Neuronal stem cell (in vitro differentiated cells): ENCODE measurements around the gene DRGX.
A peak's percentile ranks its signal among the peaks of the same experiment; 100 is the strongest.

Experiments used
- DNase-seq: peaks from one replicate; pipeline ENCODE4 v3.0.0-alpha.2; 2013; ENCODE audit warnings: low spot score
- H2AFZ ChIP-seq: one replicate; pipeline ENCODE4 v1.6.1; 2013; ENCODE audit warnings: mild to moderate bottlenecking, low read length, inconsistent platforms
- H2AK5ac ChIP-seq: 2 replicates; pipeline ENCODE4 v1.6.1; 2013; ENCODE audit warnings: low read depth, mild to moderate bottlenecking, inconsistent platforms, low read length, moderate library complexity, mixed read lengths
- H2BK120ac ChIP-seq: 2 replicates; pipeline ENCODE4 v1.6.1; 2013; ENCODE audit warnings: low read depth, mild to moderate bottlenecking, inconsistent platforms, low read length, moderate library complexity, mixed read lengths
- H2BK12ac ChIP-seq: one replicate; pipeline ENCODE4 v1.6.1; 2013; ENCODE audit warnings: low read length, inconsistent platforms
- H2BK15ac ChIP-seq: 2 replicates; pipeline ENCODE4 v1.6.1; 2013; ENCODE audit warnings: mild to moderate bottlenecking, low read length, inconsistent platforms, mixed read lengths
- H2BK5ac ChIP-seq: one replicate; pipeline ENCODE4 v1.6.1; 2013; ENCODE audit warnings: inconsistent platforms, mild to moderate bottlenecking, low read length, moderate library complexity
- H3K14ac ChIP-seq: one replicate; pipeline ENCODE4 v1.6.1; 2013; ENCODE audit warnings: low read length, inconsistent platforms
- H3K18ac ChIP-seq: 2 replicates; pipeline ENCODE4 v1.6.1; 2013; ENCODE audit warnings: low read length, inconsistent platforms
- H3K23ac ChIP-seq: 2 replicates; pipeline ENCODE4 v1.6.1; 2013; ENCODE audit warnings: low read depth, mild to moderate bottlenecking, mixed read lengths, low read length, inconsistent platforms; ENCODE audit not compliant: poor library complexity
- H3K27ac ChIP-seq: replicated peaks from 3 replicates; pipeline ENCODE4 v1.5.1; 2013; ENCODE audit warnings: low read length, inconsistent platforms
- H3K27me3 ChIP-seq, 3 experiments: 2 replicates each; pipeline ENCODE4 v1.6.1; 2013; ENCODE audit warnings: low read length in 3 of 3, mild to moderate bottlenecking in 2 of 3, inconsistent platforms in 1 of 3, low read depth in 1 of 3, mixed read lengths in 1 of 3, moderate library complexity in 1 of 3; ENCODE audit not compliant: control insufficient read depth in 3 of 3, insufficient read depth in 3 of 3
- H3K36me3 ChIP-seq, 2 donors: replicated peaks in 1 of 2; 2 replicates each; pipeline ENCODE4 v1.6.1; 2013; ENCODE audit warnings: low read length in 2 of 2; ENCODE audit not compliant: control insufficient read depth in 2 of 2, insufficient read depth in 2 of 2
- H3K4ac ChIP-seq: 2 replicates; pipeline ENCODE4 v1.6.1; 2013; ENCODE audit warnings: inconsistent platforms, mild to moderate bottlenecking, low read length, moderate library complexity
- H3K4me1 ChIP-seq, 2 donors: 1 replicate in 1 of 2; 2 replicates in 1 of 2; pipeline ENCODE4 v1.6.1; 2013; ENCODE audit warnings: low read length in 2 of 2, low read depth in 1 of 2; ENCODE audit not compliant: control insufficient read depth in 2 of 2, insufficient read depth in 1 of 2
- H3K4me2 ChIP-seq: one replicate; pipeline ENCODE4 v1.6.1; 2013; ENCODE audit warnings: mild to moderate bottlenecking, low read length, inconsistent platforms; ENCODE audit not compliant: insufficient read depth, poor library complexity, severe bottlenecking
- H3K4me3 ChIP-seq, 2 donors: 2 replicates each; pipeline ENCODE4 v1.5.1; 2013; ENCODE audit warnings: low read length in 2 of 2, mild to moderate bottlenecking in 2 of 2, inconsistent platforms in 1 of 2, moderate library complexity in 1 of 2
- H3K79me1 ChIP-seq: one replicate; pipeline ENCODE4 v1.6.1; 2013; ENCODE audit warnings: low read depth, mild to moderate bottlenecking, inconsistent platforms, low read length, moderate library complexity
- H3K9ac ChIP-seq: one replicate; pipeline ENCODE4 v1.6.1; 2013; ENCODE audit warnings: mild to moderate bottlenecking, low read depth, low read length, inconsistent platforms; ENCODE audit not compliant: poor library complexity
- H3K9me3 ChIP-seq, 2 donors: replicated peaks in 1 of 2; 2 replicates each; pipeline versions ENCODE3 to v1.6.1; 2013; ENCODE audit warnings: low read length in 2 of 2, mild to moderate bottlenecking in 2 of 2, inconsistent platforms in 1 of 2, low read depth in 1 of 2, mixed read lengths in 1 of 2, moderate library complexity in 1 of 2; ENCODE audit not compliant: control insufficient read depth in 2 of 2, insufficient read depth in 1 of 2
- H4K8ac ChIP-seq: one replicate; pipeline ENCODE4 v1.6.1; 2013; ENCODE audit warnings: low read depth, mild to moderate bottlenecking, inconsistent platforms, low read length, moderate library complexity
- H4K91ac ChIP-seq: one replicate; pipeline ENCODE4 v1.6.1; 2013; ENCODE audit warnings: low read length, low read depth, mild to moderate bottlenecking, inconsistent platforms; ENCODE audit not compliant: poor library complexity
- WGBS, 2 donors: extraction: QIAGEN DNeasy Blood & Tissue Kit; methylation state at CpG; one replicate each; pipeline ENCODE4 v1.1.7; 2013; ENCODE audit warnings: missing lambda C conversion rate in 2 of 2, mixed read lengths in 1 of 2; ENCODE audit not compliant: insufficient read length in 2 of 2, insufficient replicate concordance in 1 of 2; ENCODE audit errors: extremely low coverage in 2 of 2; 5-methylcytosine and 5-hydroxymethylcytosine counted together

DRGX gene

DNA sequence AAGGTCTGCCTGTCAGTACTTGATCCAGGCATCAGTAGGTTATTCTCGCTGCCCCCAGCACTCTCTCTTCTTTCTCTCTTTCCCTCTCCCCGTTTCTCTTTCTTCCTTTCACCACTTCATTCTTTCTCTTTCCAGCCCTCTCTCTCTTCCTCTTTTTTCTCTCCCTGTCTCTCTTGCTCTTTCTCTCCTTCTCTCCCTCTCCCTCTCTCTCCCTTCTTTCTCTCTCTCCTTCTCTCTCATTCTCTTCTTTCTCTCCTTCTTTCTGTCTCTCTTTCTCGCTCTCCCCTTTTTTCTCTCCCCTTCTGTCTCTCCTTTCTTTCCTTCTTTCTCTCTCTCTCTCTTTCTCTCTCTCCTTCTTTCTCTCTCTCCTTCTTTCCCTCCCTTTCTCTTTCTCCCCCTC, 7.5 kb upstream of the DRGX start:
- no peaks in the 10 kb centered on the region for H3K9me3 ChIP-seq
- no peak overlapping the region for H3K18ac ChIP-seq
- no peak overlapping the region for H2BK15ac ChIP-seq
- no peaks in the 10 kb centered on the region for H3K79me1 ChIP-seq
- no peak overlapping the region for H3K23ac ChIP-seq
- no peak overlapping the region for H4K8ac ChIP-seq
- no peak for DNase-seq
- no peak overlapping the region for H3K9ac ChIP-seq
- no peak overlapping the region for H3K27ac ChIP-seq
- H3K4me3 ChIP-seq = no peak overlapping the region
- 89% methylated on average over 1 of the region's 3 CpGs; no CpG with 5 or more reads in 1 of the 2 donors for WGBS, 2 donors
- H3K14ac ChIP-seq = no peak overlapping the region
- no peak overlapping the region for H2AFZ ChIP-seq
- H3K36me3 ChIP-seq = no peaks in the 10 kb centered on the region
- H2BK5ac ChIP-seq = no peak overlapping the region
- no peak overlapping the region for H3K4ac ChIP-seq
- peaks cover 0 to 4% of the 10 kb centered on the region in 2 donors for H3K4me1 ChIP-seq
- no peak overlapping the region for H2AK5ac ChIP-seq
- peaks cover 4 to 69% (median 19%) of the 10 kb centered on the region in 3 experiments for H3K27me3 ChIP-seq
- H3K4me2 ChIP-seq = no peak overlapping the region
- H4K91ac ChIP-seq = no peak overlapping the region
- H2BK120ac ChIP-seq = no peak overlapping the region
- no peak overlapping the region for H2BK12ac ChIP-seq

- no peak for DNase-seq
- Histone ChIP-seq H3K4me3 (no peak overlapping the region), H2BK12ac (no peak overlapping the region), H2BK15ac (no peak overlapping the region), H2AK5ac (no peak overlapping the region), H3K27me3 (peaks cover 29 to 90% (median 49%) of the 10 kb centered on the region in 3 experiments), H3K9me3 (no peaks in the 10 kb centered on the region), H3K23ac (no peak overlapping the region), H3K4me1 (peaks cover 0 to 10% of the 10 kb centered on the region in 2 donors), H3K18ac (no peak overlapping the region), H4K91ac (no peak overlapping the region), H2BK120ac (no peak overlapping the region), H2AFZ (no peak overlapping the region), H2BK5ac (no peak overlapping the region), H3K4me2 (no peak overlapping the region), H3K9ac (no peak overlapping the region), H3K27ac (no peak overlapping the region), H3K36me3 (no peaks in the 10 kb centered on the region), H3K4ac (no peak overlapping the region), H3K79me1 (no peaks in the 10 kb centered on the region), H4K8ac (no peak overlapping the region), H3K14ac (no peak overlapping the region)
- WGBS, 2 donors = no CpG with 5 or more reads among the region's 2 CpGs
Measured at GRCh38 chr10:49400365-49400764, 4.5 kb upstream of the DRGX start.

GRCh38 chr10:49398986-49399385, 3.1 kb upstream of the DRGX start:
- Histone ChIP-seq H2BK5ac (no peak overlapping the region), H4K8ac (no peak overlapping the region), H3K4ac (no peak overlapping the region), H3K18ac (no peak overlapping the region), H4K91ac (no peak overlapping the region), H3K36me3 (no peaks in the 10 kb centered on the region), H3K23ac (no peak overlapping the region), H3K9me3 (no peaks in the 10 kb centered on the region), H3K4me1 (peaks cover 0 to 7% of the 10 kb centered on the region in 2 donors), H2AK5ac (no peak overlapping the region), H2BK120ac (no peak overlapping the region), H2AFZ (no peak overlapping the region), H3K4me2 (no peak overlapping the region), H3K79me1 (no peaks in the 10 kb centered on the region), H3K14ac (no peak overlapping the region), H3K27ac (no peak overlapping the region), H3K9ac (no peak overlapping the region), H3K4me3 (no peak overlapping the region), H3K27me3 (peaks cover 39 to 93% (median 63%) of the 10 kb centered on the region in 3 experiments), H2BK12ac (no peak overlapping the region), H2BK15ac (no peak overlapping the region)
- DNase-seq = no peak
- WGBS, 2 donors = no CpG with 5 or more reads among the region's 9 CpGs

DNA sequence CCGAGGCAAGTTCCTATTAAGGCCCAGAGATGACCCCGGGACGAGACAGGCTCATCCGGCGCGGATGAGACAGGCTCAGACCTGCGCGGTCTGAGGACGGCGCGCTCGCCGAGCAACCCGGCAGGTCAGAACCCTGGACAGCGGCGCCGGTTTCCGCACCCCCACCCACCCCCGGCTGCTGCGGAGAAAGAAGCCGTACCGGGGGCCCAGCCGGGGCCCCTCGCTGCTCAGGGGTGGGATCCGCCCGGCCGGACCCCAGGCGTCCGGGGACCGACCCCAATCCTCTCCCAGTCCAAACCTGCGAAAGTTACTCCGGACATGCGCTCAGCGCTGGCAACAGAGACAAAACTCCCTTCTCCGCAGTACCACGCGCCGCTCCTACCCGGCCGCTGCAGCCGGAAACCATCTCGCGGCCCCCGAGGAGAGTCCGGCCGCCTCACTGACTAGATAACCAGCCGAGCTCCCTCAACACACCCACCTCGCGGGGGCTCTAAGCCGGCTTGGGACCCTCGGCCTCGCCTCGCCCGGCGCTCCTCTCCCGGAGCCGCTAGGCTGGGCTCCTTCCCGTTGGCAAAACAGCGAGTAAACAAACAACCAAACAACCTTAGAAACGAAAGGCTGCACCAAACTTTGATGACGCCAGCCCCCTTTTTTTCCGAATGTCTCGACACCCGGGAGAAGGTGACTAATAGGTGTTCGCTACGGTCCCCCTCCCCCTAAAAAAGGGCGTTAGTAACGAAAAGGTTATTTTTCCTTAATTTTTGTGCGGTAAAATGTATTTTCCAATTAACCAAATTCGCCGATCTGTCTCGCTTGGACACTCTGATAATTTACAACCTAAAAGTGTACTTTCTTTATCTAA, 2.3 kb upstream of the DRGX start:
- H3K27ac ChIP-seq = no peak overlapping the region
- peak overlapping the region; percentile 92 for H2AFZ ChIP-seq
- H2BK15ac ChIP-seq = no peak overlapping the region
- H2BK5ac ChIP-seq = no peak overlapping the region
- peak overlapping the region; percentile 49 for H3K4me2 ChIP-seq
- no peak overlapping the region for H3K4ac ChIP-seq
- no peak overlapping the region for H3K18ac ChIP-seq
- H3K4me3 ChIP-seq = no peak overlapping the region
- peak; percentile 75 for DNase-seq
- H3K23ac ChIP-seq = peak overlapping the region; percentile 55
- H3K4me1 ChIP-seq = peaks cover 0 to 7% of the 10 kb centered on the region in 2 donors
- H3K9ac ChIP-seq = no peak overlapping the region
- H4K8ac ChIP-seq = no peak overlapping the region
- H2BK120ac ChIP-seq = no peak overlapping the region
- H3K79me1 ChIP-seq = no peaks in the 10 kb centered on the region
- H2BK12ac ChIP-seq = no peak overlapping the region
- H3K9me3 ChIP-seq = no peaks in the 10 kb centered on the region
- WGBS, 2 donors = no CpG with 5 or more reads among the region's 72 CpGs
- peaks cover 42 to 96% (median 68%) of the 10 kb centered on the region in 3 experiments for H3K27me3 ChIP-seq
- no peak overlapping the region for H3K14ac ChIP-seq
- H3K36me3 ChIP-seq = no peaks in the 10 kb centered on the region
- H4K91ac ChIP-seq = no peak overlapping the region
- no peak overlapping the region for H2AK5ac ChIP-seq
